ENCODE data around the gene TYRP1. TPM values are rescaled to one million over a fixed set of nuclear protein-coding genes. Genes with fewer than 3 reads are reported as not detected.
"Not testable (repeated sequence)": the region's sequence is repeated elsewhere in the genome, so short reads cannot be mapped to it uniquely, and the experiment has no call there.

The TYRP1 gene, protein sequence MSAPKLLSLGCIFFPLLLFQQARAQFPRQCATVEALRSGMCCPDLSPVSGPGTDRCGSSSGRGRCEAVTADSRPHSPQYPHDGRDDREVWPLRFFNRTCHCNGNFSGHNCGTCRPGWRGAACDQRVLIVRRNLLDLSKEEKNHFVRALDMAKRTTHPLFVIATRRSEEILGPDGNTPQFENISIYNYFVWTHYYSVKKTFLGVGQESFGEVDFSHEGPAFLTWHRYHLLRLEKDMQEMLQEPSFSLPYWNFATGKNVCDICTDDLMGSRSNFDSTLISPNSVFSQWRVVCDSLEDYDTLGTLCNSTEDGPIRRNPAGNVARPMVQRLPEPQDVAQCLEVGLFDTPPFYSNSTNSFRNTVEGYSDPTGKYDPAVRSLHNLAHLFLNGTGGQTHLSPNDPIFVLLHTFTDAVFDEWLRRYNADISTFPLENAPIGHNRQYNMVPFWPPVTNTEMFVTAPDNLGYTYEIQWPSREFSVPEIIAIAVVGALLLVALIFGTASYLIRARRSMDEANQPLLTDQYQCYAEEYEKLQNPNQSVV
- total RNA-seq: not detected

DNA sequence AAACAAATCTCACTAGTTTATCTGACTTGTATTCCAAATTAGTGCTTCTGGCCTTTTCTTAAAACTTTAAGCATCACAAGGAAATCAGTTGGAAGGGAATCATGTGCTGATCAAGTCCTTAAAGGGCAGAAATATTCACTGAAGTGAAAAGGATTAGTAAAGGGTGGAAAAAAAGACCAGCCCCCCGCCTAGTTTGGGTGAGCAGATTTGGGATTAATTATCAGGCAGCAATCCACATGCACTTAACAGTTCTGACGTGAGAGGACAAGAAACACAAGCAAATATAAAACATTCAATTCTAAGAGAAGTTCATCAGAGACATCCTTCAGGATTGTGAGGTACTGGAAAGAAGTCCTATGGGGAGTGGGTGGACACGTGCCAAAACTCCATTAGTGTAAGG is at the start of gene TYRP1:
TYRP1 (plus strand) TSS at position 245 of the 400 bp plus-strand sequence. CDS start 612 bp downstream, outside the sequence.
- POLR2A ChIA-PET: no interaction called here

DNA sequence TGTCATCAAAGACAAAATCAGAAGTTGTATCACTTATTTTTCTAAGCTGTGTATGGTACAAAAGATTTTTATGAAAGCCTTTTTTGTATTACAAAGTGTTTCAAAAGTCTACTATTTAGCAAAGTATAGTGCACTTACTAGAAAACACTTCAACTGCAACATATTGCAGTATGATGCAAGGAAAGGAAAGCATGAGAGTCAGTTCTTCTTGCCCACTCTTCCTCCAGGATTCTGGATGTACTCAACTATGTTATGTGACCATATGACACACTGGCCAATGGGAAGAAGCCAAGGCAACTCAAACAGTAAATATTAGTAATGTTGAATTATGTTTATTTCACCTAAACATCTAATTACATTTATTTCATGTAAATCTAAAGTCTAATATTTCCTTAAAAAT is 49.5 kb upstream of the TYRP1 start:
- CTCF ChIA-PET: no interaction called here

More for the DNA sequence above, at the start of gene TYRP1:
- CTCF ChIA-PET: no interaction called here

DNA sequence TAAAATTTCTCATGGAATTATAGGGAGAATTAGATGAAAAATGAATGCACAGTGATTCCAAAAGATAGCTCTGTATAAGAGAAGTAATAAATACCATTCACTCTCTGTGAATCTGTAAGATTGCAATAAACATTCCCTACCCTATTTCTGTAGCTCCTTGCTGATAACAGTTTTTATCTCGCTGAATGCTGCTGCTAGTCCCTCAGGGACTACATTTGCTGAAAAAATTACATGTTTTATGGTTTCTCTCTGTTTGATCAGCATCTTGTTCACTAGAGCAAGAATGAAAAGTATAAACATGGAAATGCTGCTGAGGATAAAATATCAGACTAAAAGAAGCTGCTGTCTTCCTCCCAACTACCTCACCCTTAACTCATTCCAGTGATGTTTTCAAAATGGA is 44.3 kb upstream of the TYRP1 start:
- POLR2A ChIA-PET: no interaction called here
- CTCF ChIA-PET: no interaction called here

More for the DNA sequence above, 49.5 kb upstream of the TYRP1 start:
- POLR2A ChIA-PET: no interaction called here

DNA sequence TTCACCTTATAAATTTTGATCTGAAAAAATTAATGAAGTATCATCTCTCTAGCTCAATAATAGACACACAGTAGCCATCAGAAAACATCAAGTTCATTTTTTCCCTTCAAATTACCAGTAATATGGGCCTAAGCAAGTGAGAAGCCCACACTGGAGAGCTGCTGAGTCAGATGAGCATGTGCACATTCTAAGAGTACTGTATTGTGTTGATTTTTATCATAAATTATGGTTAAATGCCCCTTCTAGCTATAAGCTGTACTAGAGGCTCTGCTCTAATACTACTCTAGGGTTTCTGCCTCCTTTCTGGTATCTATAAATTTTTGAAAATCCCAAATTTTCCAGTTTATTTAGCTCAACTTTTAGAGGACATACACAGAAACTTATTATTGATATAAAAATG is 42.1 kb upstream of the TYRP1 start:
- ChIA-PET CTCF (no interaction called here), POLR2A (no interaction called here)

DNA sequence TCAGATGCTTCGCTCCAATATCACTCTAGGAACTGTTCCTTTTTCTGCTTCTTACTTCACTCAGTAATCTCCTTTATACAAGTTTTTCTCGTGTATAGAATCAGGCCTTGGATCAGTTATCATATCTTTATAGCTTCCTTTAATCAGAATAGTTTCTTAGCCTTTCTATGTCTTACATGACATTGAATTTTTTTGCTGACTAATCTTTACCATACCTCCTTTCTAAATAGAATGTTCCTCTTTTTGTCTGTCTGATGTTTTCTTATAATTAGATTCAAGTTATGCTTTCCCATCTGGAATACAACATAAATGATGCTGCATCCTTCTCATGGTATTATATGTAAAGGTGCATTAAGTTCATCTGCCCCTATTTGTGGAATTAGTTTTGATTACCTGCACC is 40.2 kb upstream of the TYRP1 start:
- ChIA-PET POLR2A (no interaction called here), CTCF (no interaction called here)

DNA sequence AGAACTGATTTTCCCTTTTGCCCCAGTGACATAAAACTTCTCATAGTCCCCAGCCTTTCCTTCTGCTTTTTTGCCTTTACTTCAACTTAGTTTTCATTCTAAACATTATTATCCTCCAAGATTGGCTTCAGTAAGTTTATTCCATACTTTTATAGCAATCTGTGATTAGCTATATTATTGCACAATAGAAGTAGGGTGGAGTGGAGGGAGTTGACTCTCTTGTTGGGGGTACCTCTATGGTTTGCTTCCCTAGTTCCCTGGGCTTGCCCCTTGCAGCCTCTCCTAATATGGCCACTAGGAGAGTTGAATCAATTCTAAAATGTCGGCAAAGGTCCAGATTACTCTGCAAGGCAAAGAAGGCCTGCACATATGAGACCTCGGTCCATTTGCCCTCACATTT is 36.4 kb upstream of the TYRP1 start:
- ChIA-PET CTCF (no interaction called here), POLR2A (no interaction called here)

DNA sequence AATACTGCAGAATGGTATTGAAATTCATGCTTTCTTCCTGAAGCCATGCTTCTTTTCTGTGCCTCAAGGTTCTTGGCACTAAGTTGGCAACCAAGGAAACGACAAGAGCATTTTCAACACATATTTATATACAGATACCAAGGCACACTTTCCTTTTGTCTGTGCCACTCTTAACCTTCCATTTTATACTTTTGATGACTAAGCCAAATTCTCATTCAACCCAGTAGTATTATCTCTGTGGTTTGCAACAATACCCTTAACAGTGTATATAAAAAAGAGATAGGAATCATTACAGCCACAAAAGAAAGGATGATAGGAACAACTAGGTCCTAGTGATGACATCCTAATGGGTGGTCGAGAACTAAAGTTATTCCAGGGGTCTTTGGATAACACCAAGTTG is 36.0 kb upstream of the TYRP1 start:
- ChIA-PET CTCF (no interaction called here), POLR2A (no interaction called here)

DNA sequence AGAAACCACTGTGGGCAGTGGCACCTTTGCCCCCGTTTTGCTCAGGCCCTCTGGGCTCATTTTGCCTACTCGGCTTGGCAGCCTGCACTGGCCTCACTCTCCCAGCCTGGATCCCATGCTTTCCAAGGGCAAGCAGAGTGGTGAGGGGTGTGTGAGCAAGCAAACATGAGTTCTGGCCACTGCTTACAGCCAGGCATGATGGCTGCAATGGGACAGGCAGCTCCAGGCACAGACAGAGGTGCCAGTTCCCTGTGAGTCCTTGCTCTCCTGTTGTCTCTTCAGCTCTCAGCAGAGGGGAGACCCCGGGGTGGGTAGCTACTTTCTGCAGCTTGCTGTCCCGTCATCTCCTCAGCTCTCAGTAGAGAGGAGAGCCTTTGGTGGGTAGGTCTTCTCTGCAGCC is 35.2 kb upstream of the TYRP1 start:
- POLR2A ChIA-PET: no interaction called here
- CTCF ChIA-PET: no interaction called here

DNA sequence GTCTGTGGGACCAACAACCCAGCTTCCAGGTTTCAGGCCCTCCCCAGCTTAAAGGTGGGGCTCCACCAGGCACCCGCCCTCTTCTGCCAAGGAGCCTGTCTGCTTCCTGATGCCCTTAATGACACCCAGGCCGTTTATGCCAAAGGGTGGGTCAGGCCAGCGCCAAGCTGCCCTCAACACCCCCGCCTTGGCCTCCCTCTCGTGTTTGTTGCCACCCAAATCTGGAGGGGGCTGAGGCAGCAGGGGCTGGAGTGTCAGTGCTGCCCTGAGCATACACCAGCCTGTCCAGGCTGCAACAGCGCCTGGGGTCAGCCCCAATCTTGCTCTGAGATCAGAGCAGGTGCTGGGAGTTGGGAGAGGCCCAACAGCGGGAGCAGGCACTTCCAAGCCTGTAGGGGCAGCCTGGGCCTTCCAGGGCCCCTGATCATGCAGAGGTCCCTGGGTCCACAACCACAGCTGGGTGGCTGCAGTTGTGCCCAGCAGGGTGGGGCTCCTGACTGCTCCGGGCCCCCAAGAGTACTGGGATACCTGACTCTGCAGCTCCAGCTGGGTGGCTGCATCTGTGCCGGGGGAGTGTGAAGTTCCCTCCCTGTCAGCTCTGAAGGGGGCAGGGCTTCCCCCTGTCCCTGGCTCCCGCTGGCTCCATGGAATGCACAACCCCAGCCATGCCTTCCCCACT is 34.5 kb upstream of the TYRP1 start:
- CTCF ChIA-PET: no interaction called here
- POLR2A ChIA-PET: no interaction called here

DNA sequence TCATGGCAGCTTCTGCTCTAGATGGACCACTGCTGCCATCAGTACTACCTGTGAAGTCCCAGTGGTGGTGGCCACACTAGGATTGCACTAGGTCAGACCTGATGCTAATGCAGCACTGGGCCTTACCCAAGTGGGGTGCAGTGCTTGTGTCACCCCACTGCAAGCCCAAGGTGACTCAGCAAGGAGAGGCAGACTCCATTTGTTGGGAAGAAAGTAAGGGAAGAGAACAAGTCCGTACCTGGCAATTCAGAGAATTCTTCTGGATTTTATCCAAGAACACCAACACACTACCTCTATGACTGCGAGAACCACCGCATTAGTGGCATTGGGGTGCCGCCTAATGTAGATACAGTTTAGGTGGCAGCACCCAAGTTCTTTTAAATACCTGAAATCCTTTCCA is 34.0 kb upstream of the TYRP1 start:
- CTCF ChIA-PET: no interaction called here
- POLR2A ChIA-PET: no interaction called here

DNA sequence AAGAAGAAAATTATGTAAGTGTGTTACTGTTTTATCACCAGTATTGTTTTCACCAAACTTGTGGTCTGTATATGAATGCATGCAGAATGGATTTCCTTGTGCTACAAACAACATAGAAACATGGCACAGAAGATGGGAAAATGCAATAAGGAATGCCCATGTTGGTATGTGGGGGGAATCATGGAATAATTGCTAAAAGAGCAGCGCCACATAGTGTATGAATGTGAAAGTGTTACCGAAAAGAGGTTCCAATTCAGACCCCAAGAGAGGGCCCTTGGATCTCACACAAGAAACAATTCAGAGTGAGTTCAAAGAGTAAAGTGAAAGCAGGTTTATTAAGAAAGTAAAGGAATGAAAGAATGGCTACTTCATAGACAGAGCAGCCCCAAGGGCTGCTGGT is 26.4 kb upstream of the TYRP1 start:
- ChIA-PET CTCF (no interaction called here), POLR2A (no interaction called here)

DNA sequence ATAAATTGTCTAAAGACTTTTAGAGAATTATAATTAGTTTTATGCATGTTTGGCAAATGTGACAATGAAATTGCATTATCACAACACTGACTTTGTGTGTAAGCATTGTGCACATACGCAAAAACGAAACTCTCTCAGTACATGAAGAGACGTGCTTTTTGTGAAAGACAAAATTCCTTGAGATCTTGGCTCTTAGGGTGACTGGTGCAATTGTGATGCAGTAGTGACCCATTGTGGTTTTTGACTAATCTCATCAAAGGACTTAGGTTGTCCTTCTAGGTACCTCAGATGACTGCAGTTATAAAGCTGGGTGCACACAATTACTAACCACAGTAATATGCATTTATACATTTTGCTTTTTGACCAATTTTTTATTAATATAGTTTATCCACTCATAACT is 25.3 kb upstream of the TYRP1 start:
- CTCF ChIA-PET: no interaction called here

DNA sequence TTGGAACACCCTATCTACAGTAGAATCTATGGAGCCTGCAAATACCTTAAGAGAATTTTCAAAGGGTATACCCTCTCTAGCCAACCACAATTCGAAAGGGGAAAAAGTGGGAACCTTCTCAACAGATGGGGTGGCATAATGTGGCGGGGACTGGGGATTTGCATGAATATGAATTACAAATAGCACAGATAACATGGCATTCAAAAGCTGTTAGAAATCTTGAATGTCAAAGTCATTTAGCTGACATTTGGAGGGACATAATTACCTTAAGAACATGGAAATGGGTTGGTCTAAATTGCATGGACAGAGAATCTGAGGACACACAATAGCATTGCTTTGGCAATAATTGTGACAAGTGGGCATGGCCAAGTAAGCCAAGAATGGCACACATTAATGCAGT is 23.2 kb upstream of the TYRP1 start:
- CTCF ChIA-PET: no interaction called here
- POLR2A ChIA-PET: no interaction called here

More for the DNA sequence above, 25.3 kb upstream of the TYRP1 start:
- POLR2A ChIA-PET: no interaction called here

DNA sequence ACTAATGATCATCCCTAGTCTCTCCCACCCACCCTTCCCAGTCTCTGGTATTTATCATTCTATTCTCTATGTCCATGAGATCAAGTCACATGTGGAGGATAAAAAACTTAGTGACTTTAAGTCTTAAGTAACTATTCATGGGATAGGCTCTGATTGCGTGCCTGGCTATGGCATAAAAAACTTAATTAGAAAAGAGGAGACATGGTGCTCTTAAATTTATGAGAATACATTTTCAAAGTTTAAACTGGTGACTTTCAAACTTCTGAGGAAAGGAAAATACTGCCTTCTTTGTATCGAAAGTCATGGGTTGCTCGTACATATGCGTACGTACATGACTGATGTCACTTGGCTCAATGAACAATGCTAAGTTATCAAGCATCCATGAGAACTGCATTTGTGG is 18.2 kb upstream of the TYRP1 start:
- POLR2A ChIA-PET: no interaction called here
- CTCF ChIA-PET: no interaction called here

DNA sequence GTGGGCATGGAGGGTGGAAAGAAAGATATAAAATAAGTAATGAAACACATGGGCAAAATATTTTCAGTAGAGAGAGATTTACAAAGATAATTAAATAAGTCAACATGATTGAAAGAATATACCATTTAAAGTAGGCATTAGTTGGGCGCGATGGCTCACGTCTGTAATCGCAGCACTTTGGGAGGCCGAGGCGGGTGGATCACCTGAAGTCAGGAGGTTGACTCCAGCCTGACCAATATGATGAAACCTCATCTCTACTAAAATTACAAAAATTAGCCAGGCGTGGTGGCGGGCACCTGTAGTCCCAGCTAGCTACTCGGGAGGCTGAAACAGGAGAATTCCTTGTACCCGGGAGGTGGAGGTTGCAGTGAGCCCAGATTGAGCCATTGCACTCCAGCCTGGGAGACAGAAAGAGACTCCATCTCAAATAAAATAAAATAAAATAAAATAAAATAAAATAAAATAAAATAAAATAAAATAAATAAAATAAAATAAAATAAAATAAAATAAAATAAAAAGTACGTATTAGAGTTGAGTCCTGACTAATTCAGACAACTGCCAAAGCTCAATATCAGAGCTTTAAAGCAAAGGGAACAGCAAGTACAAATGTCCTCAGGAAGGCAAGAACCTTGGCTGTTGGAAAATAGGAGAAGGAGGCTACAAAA is 15.6 kb upstream of the TYRP1 start:
- CTCF ChIA-PET, POLR2A ChIA-PET: not testable (repeated sequence)

DNA sequence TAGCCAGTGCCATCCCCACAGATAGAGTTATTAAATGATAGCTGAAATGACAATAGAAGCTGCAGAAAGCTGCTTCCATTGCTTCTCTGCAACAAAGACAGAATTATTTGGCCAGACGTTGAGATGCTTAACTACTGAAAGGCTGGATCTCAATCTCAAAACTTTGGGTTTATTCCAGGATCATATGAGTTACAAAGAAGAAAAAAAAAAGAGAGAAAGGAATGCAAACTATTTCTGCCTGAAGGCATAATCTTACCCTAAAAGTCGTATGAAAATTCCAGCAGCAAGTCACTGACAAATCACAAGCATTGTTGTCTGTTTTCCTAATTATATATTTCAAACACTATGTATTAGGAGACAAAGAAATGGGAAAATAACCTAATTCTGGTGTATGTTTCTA is 12.8 kb upstream of the TYRP1 start:
- CTCF ChIA-PET: no interaction called here
- POLR2A ChIA-PET: no interaction called here

DNA sequence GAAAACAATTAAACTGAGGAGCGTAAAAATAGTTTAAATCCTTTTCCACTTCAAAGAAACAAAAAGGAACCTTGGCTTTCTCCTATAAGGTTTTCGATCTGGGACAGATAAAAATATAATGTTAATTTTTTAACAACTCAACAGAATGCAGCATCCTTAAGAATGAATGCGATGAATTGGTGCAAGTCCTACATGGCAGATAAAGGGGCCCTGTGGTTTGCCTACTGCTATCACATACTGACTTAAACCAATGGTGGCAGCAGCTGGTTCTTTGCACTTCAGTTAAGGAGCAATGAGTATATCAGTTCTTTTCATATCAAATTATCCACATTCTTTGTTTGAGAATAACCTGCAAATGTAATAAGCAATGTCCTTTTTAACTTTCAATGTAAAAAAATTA is 12.4 kb upstream of the TYRP1 start:
- ChIA-PET POLR2A (no interaction called here), CTCF (no interaction called here)

DNA sequence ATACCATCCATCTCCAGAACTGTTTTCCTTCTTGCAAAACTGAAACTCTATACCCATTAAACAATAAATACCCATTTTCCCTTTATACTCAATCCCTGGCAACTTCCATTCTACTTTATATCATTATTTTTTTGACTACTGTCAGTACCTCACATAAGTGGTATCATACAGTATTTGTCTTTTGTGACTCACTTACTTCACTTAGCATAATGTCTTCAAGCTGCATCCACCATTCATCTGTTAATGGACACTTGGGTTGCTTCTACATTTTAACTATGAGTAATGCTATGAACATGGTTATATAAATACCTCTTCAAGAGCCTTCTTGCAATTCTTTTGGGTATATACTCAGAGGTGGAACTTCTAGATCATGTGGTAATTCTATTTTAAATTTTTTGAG is 11.6 kb upstream of the TYRP1 start:
- POLR2A ChIA-PET: no interaction called here
- CTCF ChIA-PET: no interaction called here

DNA sequence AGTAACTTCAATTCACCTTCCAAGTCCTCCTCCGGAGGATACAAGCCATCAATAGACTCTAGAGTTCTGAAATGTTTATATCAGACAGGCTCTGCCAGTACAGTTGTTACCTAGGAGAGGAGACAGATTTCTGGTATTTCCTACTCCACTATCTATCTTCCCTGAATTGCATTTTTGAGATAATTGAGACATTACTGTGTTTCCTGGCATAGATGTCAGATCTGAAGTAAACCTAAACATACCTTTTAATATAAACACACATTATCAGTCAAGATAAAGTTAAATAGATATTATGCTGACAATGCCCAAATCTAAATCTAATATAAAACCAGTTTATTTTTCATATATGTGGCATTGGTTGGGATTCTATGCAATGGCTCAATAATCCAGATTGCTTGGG is 8.2 kb upstream of the TYRP1 start:
- POLR2A ChIA-PET: no interaction called here

DNA sequence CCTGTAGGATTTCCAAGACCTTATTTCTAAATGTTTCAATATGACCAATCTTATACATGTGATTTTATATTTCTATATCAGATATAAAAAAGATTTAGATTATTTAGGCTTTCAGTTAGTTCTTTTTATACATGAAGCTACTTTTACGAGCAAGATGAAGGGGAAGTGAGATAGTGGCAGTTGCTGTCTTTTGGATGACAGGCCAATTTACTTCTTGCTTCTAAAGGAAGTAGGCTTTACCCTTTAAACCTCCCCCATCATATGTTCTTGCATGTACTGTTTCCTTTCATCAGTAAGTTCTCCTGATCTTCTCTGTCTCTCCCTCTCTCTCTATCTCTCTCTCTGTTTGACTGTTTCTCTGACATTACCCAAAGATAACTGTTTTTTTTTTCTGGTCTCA is 4.0 kb upstream of the TYRP1 start:
- ChIA-PET CTCF (no interaction called here), POLR2A (no interaction called here)

More for the DNA sequence above, 8.2 kb upstream of the TYRP1 start:
- CTCF ChIA-PET: no interaction called here

DNA sequence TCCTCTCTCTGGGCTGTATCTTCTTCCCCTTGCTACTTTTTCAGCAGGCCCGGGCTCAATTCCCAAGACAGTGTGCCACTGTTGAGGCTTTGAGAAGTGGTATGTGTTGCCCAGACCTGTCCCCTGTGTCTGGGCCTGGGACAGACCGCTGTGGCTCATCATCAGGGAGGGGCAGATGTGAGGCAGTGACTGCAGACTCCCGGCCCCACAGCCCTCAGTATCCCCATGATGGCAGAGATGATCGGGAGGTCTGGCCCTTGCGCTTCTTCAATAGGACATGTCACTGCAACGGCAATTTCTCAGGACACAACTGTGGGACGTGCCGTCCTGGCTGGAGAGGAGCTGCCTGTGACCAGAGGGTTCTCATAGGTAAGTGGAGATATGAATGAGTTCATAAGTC is 828 bp downstream of the TYRP1 start:
- CTCF ChIA-PET: interaction anchor here (0.6 kb wide), 1 partner anchor 1343 kb away, joined by 5 read pairs; no protein-coding TSS in a partner anchor

More for the DNA sequence above, 828 bp downstream of the TYRP1 start:
- POLR2A ChIA-PET: no interaction called here
